GM12891 (cell line): ENCODE measurements around the gene GRAP2.

Experiments
- POLR2A ChIP-seq: IDR thresholded peaks from 2 replicates; pipeline ENCODE4 v1.6.1; 2011; ENCODE audit warnings: low read depth, low read length, control low read depth
- POLR2AphosphoS5 ChIP-seq: IDR thresholded peaks from 2 replicates; pipeline ENCODE4 v1.6.1; 2011; ENCODE audit warnings: low read depth, low read length, control low read depth
- SPI1 ChIP-seq: IDR thresholded peaks from 2 replicates; pipeline ENCODE4 v1.6.1; 2011; ENCODE audit warnings: low read depth, low read length, control low read depth
- TAF1 ChIP-seq: IDR thresholded peaks from 2 replicates; pipeline ENCODE4 v1.6.1; 2011; ENCODE audit warnings: low read depth, low read length, control low read depth

- TF ChIP-seq POLR2A = no peak
- no peak for TF ChIP-seq POLR2AphosphoS5
- TF ChIP-seq SPI1 = no peak
- no peak for TF ChIP-seq TAF1
Observed at GRCh38 chr22:39946126-39946502, 45.2 kb downstream of the GRAP2 start.
